ENCODE data around the gene TMEM72.

- TF ChIP-seq GATA3 (IDR thresholded peaks at IDR 0.05; ENCODE audit: low read depth, low read length) (no peak), GATA2 (IDR thresholded peaks at IDR 0.05; ENCODE audit: low read depth, low read length) (no peak)
Measured at GRCh38 chr10:44974082-44974627, 63.0 kb downstream of the TMEM72 start.

Measured in SH-SY5Y (cell line).